Nucleus accumbens (tissue), 56 donors: Measurements from ENCODE around the gene GSK3B.
"Not testable (repeated sequence)": the region's sequence is repeated elsewhere in the genome, so short reads cannot be mapped to it uniquely, and the experiment has no call there.

Source experiments
- DNase-seq, 56 donors: peaks; one replicate each; lab custom pipeline; 2025; lab: John Stamatoyannopoulos, UW

GSK3B gene

GRCh38 chr3:120057626-120058025, 36.6 kb downstream of the GSK3B start:
- no peak for DNase-seq

GRCh38 chr3:120057029-120057428, 37.2 kb downstream of the GSK3B start:
- no peak for DNase-seq

GRCh38 chr3:120053647-120054046, 40.6 kb downstream of the GSK3B start:
- DNase-seq: not testable (repeated sequence)

- DNase-seq: no peak
Measured at GRCh38 chr3:120052677-120053076, 41.6 kb downstream of the GSK3B start.

- DNase-seq: no peak
Measured at GRCh38 chr3:120052225-120052624, 42.0 kb downstream of the GSK3B start.

- DNase-seq: not testable (repeated sequence)
Measured at GRCh38 chr3:120051570-120051969, 42.7 kb downstream of the GSK3B start.

GRCh38 chr3:120049881-120050539, 44.2 kb downstream of the GSK3B start:
- DNase-seq: no peak

- no peak for DNase-seq
Measured at GRCh38 chr3:120049072-120049471, 45.2 kb downstream of the GSK3B start.

- no peak for DNase-seq
Measured at GRCh38 chr3:120048355-120049041, 45.7 kb downstream of the GSK3B start.

- no peak for DNase-seq
Measured at GRCh38 chr3:120047686-120048085, 46.6 kb downstream of the GSK3B start.

- peak in 1 of 56 donors; percentile 3 for DNase-seq
Measured at GRCh38 chr3:120040813-120041377, 53.4 kb downstream of the GSK3B start.

GRCh38 chr3:120039642-120040610, 54.3 kb downstream of the GSK3B start:
- DNase-seq: peak in 1 of 56 donors; percentile 2

- DNase-seq: no peak
Measured at GRCh38 chr3:120033596-120033995, 60.7 kb downstream of the GSK3B start.

GRCh38 chr3:120031561-120031960, 62.7 kb downstream of the GSK3B start:
- DNase-seq: no peak

- DNase-seq: no peak
Measured at GRCh38 chr3:120029749-120030148, 64.5 kb downstream of the GSK3B start.

GRCh38 chr3:120028271-120029047, 65.8 kb downstream of the GSK3B start:
- DNase-seq: no peak

GRCh38 chr3:120027226-120027625, 67.0 kb downstream of the GSK3B start:
- no peak for DNase-seq

GRCh38 chr3:120025520-120025919, 68.7 kb downstream of the GSK3B start:
- no peak for DNase-seq

- DNase-seq: no peak
Measured at GRCh38 chr3:120024103-120024502, 70.1 kb downstream of the GSK3B start.

- no peak for DNase-seq
Measured at GRCh38 chr3:120022729-120023128, 71.5 kb downstream of the GSK3B start.
